Subcutaneous abdominal adipose tissue (tissue), 5 donors: ENCODE data around the gene DCUN1D3.
"Not testable (repeated sequence)": the region's sequence is repeated elsewhere in the genome, so short reads cannot be mapped to it uniquely, and the experiment has no call there.

Experiments used
- H3K27ac ChIP-seq: one replicate; pipeline ENCODE4 v1.7.0; 2013; ENCODE audit warnings: low read depth, mild to moderate bottlenecking, inconsistent platforms, low read length, moderate library complexity
- H3K27me3 ChIP-seq, 5 donors: one replicate each; pipeline ENCODE4 v1.7.0; 2013; ENCODE audit warnings: low read length in 5 of 5, inconsistent platforms in 1 of 5; ENCODE audit not compliant: control insufficient read depth in 5 of 5, insufficient read depth in 4 of 5
- H3K36me3 ChIP-seq, 5 donors: one replicate each; pipeline ENCODE4 v1.7.0; 2013; ENCODE audit warnings: low read length in 5 of 5; ENCODE audit not compliant: control insufficient read depth in 5 of 5, insufficient read depth in 5 of 5
- H3K4me1 ChIP-seq, 5 donors: one replicate each; pipeline ENCODE4 v1.7.0; 2013; ENCODE audit warnings: low read length in 5 of 5, mild to moderate bottlenecking in 3 of 5, moderate library complexity in 1 of 5; ENCODE audit not compliant: control insufficient read depth in 5 of 5, insufficient read depth in 5 of 5
- H3K4me3 ChIP-seq, 5 donors: one replicate each; pipeline ENCODE4 v1.7.0; 2013; ENCODE audit warnings: low read length in 5 of 5, low read depth in 1 of 5
- H3K9ac ChIP-seq, 5 donors: one replicate each; pipeline ENCODE4 v1.7.0; 2013; ENCODE audit warnings: low read length in 5 of 5, mild to moderate bottlenecking in 4 of 5, moderate library complexity in 3 of 5
- H3K9me3 ChIP-seq, 5 donors: one replicate each; pipeline ENCODE4 v1.7.0; 2013; ENCODE audit warnings: low read length in 5 of 5; ENCODE audit not compliant: control insufficient read depth in 5 of 5
- donor health status: healthy.
- donor health status: healthy.
- donor health status: healthy.
- donor health status: healthy.
- donor health status: healthy.

Gene DCUN1D3

DNA sequence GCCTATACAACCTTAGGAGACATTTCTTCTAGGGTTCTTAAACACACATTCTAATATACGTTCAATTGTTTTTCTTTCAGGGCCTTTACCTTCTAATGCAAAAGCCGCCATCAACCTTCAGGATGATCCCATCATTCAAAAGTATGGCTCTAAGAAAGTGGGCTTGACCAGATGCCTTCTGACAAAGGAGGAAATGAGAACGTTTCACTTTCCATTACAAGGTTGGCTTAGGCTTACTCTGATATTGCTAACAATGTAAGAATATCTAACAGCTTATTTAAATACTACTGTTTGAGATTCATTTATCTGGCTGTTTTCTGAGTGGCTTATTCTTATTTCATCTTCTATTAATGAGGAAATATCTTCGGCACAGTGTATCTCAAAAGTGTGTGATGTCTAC, 78.5 kb downstream of the DCUN1D3 start:
- Histone ChIP-seq H3K36me3 (peaks cover 6 to 42% (median 20%) of the 10 kb centered on the region in 5 donors), H3K27me3 (no peaks in the 10 kb centered on the region), H3K9me3 (no peaks in the 10 kb centered on the region), H3K4me1 (no peaks in the 10 kb centered on the region), H3K9ac (no peak overlapping the region), H3K27ac (no peak overlapping the region), H3K4me3 (no peak overlapping the region)

- no peaks in the 10 kb centered on the region for H3K9me3 ChIP-seq
- no peaks in the 10 kb centered on the region for H3K4me1 ChIP-seq
- H3K27me3 ChIP-seq: no peaks in the 10 kb centered on the region
- no peak overlapping the region for H3K4me3 ChIP-seq
- H3K9ac ChIP-seq: no peak overlapping the region
- H3K36me3 ChIP-seq: peaks cover 8 to 41% (median 25%) of the 10 kb centered on the region in 5 donors
- H3K27ac ChIP-seq: no peak overlapping the region
Observed at GRCh38 chr16:20818929-20819585, 81.1 kb downstream of the DCUN1D3 start.

DNA sequence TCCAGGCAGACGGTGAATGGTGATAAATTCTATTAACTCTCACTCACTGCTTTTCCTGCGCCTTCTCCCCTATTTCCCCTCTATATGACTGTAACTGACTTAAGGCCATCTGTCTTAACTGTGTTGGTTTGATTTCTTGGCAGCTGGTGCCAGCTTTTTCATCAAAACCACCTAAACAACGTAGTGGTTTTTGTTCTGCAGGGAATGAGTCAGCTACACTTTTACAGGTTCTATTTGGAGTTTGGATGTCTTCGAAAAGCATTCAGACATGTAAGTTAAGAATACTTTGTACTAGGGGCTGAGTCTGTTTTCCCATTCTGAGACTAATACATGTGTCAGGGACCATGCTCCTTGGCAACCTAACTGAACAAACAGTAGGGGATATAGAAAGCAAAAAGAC, 85.4 kb downstream of the DCUN1D3 start:
- H3K9ac ChIP-seq: no peak overlapping the region
- H3K9me3 ChIP-seq: no peaks in the 10 kb centered on the region
- H3K4me3 ChIP-seq: no peak overlapping the region
- peaks cover 4 to 24% (median 15%) of the 10 kb centered on the region in 5 donors for H3K36me3 ChIP-seq
- H3K4me1 ChIP-seq: no peaks in the 10 kb centered on the region
- H3K27me3 ChIP-seq: no peaks in the 10 kb centered on the region
- no peak overlapping the region for H3K27ac ChIP-seq

DNA sequence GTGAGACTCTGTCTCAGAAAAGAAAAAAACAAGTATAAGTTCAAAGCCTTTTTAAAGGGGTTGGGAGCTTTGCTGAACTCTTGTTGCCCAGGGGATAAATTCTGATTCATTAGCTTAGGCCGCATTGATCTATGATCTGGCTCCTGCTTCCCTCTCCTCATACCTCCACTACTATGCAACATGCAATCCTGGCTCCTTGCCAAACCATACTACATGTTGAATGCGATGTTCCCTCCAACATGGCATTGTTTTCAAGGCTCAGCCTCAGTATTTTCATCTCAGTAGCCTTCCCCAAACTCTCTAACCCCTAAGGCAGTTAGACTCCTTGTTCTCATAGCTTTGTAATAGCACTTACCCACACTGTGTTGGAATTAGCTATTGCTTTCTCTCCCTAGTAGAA, 87.6 kb downstream of the DCUN1D3 start:
- no peak overlapping the region for H3K27ac ChIP-seq
- no peaks in the 10 kb centered on the region for H3K9me3 ChIP-seq
- peaks cover 4 to 20% (median 10%) of the 10 kb centered on the region in 5 donors for H3K36me3 ChIP-seq
- H3K27me3 ChIP-seq: no peaks in the 10 kb centered on the region
- H3K9ac ChIP-seq: no peak overlapping the region
- no peak overlapping the region for H3K4me3 ChIP-seq
- peaks cover 0 to 1% (median under 1%) of the 10 kb centered on the region in 5 donors for H3K4me1 ChIP-seq

- Histone ChIP-seq H3K4me1 (peaks cover 0 to 7% (median 6%) of the 10 kb centered on the region in 5 donors), H3K27ac (no peak overlapping the region), H3K27me3 (no peaks in the 10 kb centered on the region), H3K36me3 (peaks cover 4 to 18% (median 9%) of the 10 kb centered on the region in 5 donors), H3K4me3 (no peak overlapping the region), H3K9ac (no peak overlapping the region), H3K9me3 (no peaks in the 10 kb centered on the region)
Observed at GRCh38 chr16:20811889-20812439, 88.2 kb downstream of the DCUN1D3 start.

DNA sequence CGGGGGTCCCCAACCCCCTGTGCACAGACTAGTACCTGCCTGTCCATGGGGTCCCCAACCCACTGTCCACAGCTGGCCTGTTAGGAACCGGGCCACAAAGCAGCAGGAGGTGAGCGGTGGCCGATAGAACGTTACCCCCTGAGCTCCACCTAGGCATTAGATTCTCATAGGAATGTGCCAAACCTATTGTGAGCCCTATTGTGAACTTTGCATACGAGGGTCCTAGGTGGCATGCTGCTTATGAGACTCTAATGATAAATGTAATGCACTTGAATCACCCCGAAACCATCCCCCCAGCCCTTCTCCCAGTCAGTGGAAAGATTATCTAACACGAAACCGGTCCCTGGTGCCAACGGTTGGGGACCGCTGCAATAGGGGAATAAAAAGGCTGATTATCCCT, 92.3 kb downstream of the DCUN1D3 start:
- H3K27me3 ChIP-seq: no peaks in the 10 kb centered on the region
- no peak overlapping the region for H3K9ac ChIP-seq
- no peaks in the 10 kb centered on the region for H3K9me3 ChIP-seq
- no peak overlapping the region for H3K27ac ChIP-seq
- no peak overlapping the region for H3K4me3 ChIP-seq
- H3K36me3 ChIP-seq: no peaks in the 10 kb centered on the region
- H3K4me1 ChIP-seq: peaks cover 0 to 24% (median 18%) of the 10 kb centered on the region in 5 donors

DNA sequence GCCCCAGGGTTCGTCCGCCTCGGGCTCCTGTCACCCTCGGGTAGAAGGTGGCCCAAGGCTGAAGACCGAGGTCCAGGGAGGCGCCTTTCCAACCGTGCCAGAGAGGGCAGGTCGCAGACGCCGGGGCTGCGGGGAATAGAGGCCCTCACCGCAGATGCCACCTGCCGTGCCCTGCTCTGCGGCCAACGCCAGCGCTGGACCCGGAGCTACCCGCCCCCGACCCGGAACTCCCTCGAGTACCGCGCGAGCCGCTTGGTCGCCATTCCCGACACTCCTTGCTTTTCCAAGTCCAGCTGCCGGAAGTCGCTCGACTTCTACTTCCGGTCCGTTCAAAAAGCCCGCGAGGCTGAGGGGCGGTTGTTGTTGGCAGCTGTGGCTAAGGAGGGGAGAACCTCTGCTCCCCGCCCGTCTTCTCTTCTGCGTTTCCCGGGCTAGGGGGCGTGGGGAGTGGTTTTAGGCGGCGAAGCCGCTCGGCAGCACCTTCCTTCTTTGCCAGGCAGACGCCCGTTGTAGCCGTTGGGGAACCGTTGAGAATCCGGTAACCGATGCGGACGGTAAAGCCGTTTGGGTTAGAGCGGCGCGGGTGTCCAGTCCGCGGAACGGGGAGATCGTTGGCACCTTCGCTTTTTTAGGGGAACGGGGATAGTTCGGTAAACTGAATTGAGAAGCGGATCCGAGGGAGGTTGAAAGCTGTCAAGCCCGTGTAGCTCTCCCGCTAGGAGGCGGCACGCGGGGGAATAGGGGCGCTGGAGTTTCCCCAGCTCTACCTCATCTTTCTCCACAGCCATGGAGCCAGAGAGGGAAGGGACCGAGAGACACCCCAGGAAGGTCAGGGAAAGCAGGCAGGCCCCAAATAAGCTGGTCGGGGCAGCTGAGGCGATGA, 93.7 kb downstream of the DCUN1D3 start, which contains the start of the genes ERI2 and REXO5:
TSS of gene ERI2 (minus strand) at position 305 of the 883 bp plus-strand sequence. CDS start at position 263, 42 bp downstream.
TSS of gene REXO5 (plus strand) at position 360 of the 883 bp plus-strand sequence. CDS start at position 787, 427 bp downstream.
- Histone ChIP-seq H3K27ac (peak within 1 kb of the TSS; percentile 94), H3K9me3 (no peaks in the 10 kb centered on the region), H3K4me3 (peak within 1 kb of the TSS; percentile 89 to 97 (median 95)), H3K4me1 (peaks cover 0 to 24% (median 18%) of the 10 kb centered on the region in 5 donors), H3K36me3 (no peaks in the 10 kb centered on the region), H3K9ac (peak within 1 kb of the TSS; percentile 82 to 95 (median 89)), H3K27me3 (no peaks in the 10 kb centered on the region)

GRCh38 chr16:20805684-20806167, 94.4 kb downstream of the DCUN1D3 start:
- Histone ChIP-seq H3K27ac (peak overlapping the region; percentile 94), H3K4me3 (peak overlapping the region; percentile 89 to 97 (median 95)), H3K9ac (peak overlapping the region; percentile 82 to 95 (median 89)), H3K4me1 (peaks cover 0 to 24% (median 18%) of the 10 kb centered on the region in 5 donors)
- not testable (repeated sequence) for H3K9me3 ChIP-seq, H3K27me3 ChIP-seq, H3K36me3 ChIP-seq
